Esophagus muscularis mucosa (tissue), 4 donors: ENCODE results near the gene ITPR3. TPM values are rescaled to one million over a fixed set of nuclear protein-coding genes. Genes with fewer than 3 reads are reported as not detected.

Source experiments
- DNase-seq: peaks from one replicate; pipeline ENCODE4 v3.0.0-alpha.2; 2017; ENCODE audit errors: extremely low spot score
- H3K27ac ChIP-seq, 4 donors: fragments of 200-600 bp; sonication (generic); replicated peaks in 1 of 4; 1 replicate in 3 of 4; 2 replicates in 1 of 4; pipeline ENCODE4 v1.5.1; 2016 to 2019; ENCODE audit warnings: mild to moderate bottlenecking in 1 of 4
- H3K27me3 ChIP-seq, 4 donors: fragments of 200-600 bp; sonication (generic); one replicate each; pipeline versions ENCODE4 v1.5.1 to v1.6.0; 2016 to 2019
- H3K36me3 ChIP-seq, 4 donors: fragments of 200-600 bp; sonication (generic); one replicate each; pipeline ENCODE4 v1.5.1; 2016 to 2019
- H3K4me1 ChIP-seq, 4 donors: fragments of 200-600 bp; sonication (generic); one replicate each; pipeline ENCODE4 v1.5.1; 2016 to 2019
- H3K4me3 ChIP-seq, 4 donors: fragments of 200-600 bp; sonication (generic); 1 replicate in 2 of 4; 2 replicates in 2 of 4; pipeline ENCODE4 v1.5.1; 2016 to 2019; ENCODE audit warnings: mild to moderate bottlenecking in 4 of 4, moderate library complexity in 1 of 4
- H3K9me3 ChIP-seq, 4 donors: fragments of 200-600 bp; sonication (generic); 1 replicate in 3 of 4; 2 replicates in 1 of 4; pipeline ENCODE4 v1.5.1; 2016 to 2019
- EP300 ChIP-seq: sonication (generic); formaldehyde crosslinking; IDR thresholded peaks from one replicate; pipeline ENCODE4 v1.6.1; 2017; ENCODE audit warnings: antibody characterized with exemption
- POLR2A ChIP-seq: fragments of 450-650 bp; IDR thresholded peaks from one replicate; pipeline ENCODE4 v1.6.1; 2017; ENCODE audit warnings: antibody characterized with exemption, moderate library complexity, mild to moderate bottlenecking, low read depth
- POLR2AphosphoS5 ChIP-seq, 2 donors: sonication (generic); formaldehyde crosslinking; IDR thresholded peaks; one replicate each; pipeline ENCODE4 v1.6.1; 2017; ENCODE audit warnings: antibody characterized with exemption in 2 of 2
- WGBS: methylation state at CpG from one replicate; pipeline ENCODE4 v1.1.5; 2018; 5-methylcytosine and 5-hydroxymethylcytosine counted together
- intact Hi-C: fragments of 100-400 bp; cut with DNase I; formaldehyde crosslinking; loops from one replicate; pipeline ENCODE4 v1.15.1; 2023
- total RNA-seq, 4 donors: library from RNA; depleted of rRNA; stranded (reverse); fragments of >200 nt; gene quantifications; one replicate each; pipeline versions ENCODE4 v1.1.0 to v1.2.1, GENCODE V29; 2016
- TF ChIP-seq, protein P1 (sequence below), 3 experiments: fragments of 200-600 bp in 2 of 3; fragments of 450-650 bp in 1 of 3; sonication (generic) in 2 of 3; IDR thresholded peaks; one replicate each; pipeline ENCODE4 v1.5.1; 2017 to 2019; ENCODE audit warnings: antibody characterized with exemption in 3 of 3, mild to moderate bottlenecking in 2 of 3, moderate library complexity in 1 of 3

ITPR3 gene
- total RNA-seq, 4 donors from 2014 or later, result 12.1 to 24.9 (median 20.5) TPM

DNA sequence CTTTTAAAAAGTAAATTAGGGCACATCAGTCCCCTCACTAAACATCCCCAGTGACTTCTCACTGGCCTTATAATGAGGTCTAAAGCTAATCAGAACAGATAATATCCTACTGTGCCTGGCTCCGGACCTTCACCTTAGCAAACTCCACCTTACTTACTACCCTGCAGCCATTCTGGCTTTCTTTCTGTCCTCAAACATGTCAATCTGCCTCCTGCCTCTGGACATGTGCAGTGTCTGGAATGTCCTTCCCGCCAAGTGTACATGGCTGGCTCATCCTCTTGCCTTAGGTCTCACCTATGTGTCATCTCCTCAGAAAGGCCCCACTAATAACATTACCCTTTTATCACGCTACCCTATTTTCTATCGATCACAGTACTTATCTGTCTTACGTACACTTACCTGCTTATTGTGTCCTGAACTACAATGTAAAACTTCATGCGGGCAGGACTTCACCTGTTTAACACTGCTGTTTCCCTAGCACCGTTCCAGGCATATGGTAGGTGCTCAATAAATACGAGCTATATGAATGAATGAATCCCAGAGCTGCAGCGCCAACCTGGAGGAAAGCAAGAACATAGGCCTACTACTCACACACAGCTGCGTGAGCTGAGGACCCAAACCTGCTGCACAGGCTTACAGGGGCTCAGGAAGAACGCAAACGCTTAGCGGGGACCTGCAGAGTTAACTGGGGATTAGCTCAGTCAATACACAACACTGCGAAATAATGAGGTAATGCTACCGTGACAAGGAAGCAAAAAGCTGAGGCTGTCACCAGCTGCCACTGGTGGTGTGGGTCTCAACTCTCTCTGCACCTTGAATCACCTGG lies 89.4 kb downstream of the ITPR3 start:
- intact Hi-C loops, result no loop called here
- peaks cover 0 to 28% (median 8%) of the 10 kb centered on the region in 4 donors for H3K36me3 ChIP-seq
- WGBS, result 83% methylated on average over 15 of the region's 15 CpGs
- no peaks in the 10 kb centered on the region for H3K27me3 ChIP-seq
- H3K4me1 ChIP-seq, result peaks cover 18 to 23% (median 20%) of the 10 kb centered on the region in 4 donors
- TF ChIP-seq POLR2A (no peak), EP300 (no peak), POLR2AphosphoS5 (IDR thresholded peaks at IDR 0.05) (no peak)
- TF ChIP-seq, protein P1, sequence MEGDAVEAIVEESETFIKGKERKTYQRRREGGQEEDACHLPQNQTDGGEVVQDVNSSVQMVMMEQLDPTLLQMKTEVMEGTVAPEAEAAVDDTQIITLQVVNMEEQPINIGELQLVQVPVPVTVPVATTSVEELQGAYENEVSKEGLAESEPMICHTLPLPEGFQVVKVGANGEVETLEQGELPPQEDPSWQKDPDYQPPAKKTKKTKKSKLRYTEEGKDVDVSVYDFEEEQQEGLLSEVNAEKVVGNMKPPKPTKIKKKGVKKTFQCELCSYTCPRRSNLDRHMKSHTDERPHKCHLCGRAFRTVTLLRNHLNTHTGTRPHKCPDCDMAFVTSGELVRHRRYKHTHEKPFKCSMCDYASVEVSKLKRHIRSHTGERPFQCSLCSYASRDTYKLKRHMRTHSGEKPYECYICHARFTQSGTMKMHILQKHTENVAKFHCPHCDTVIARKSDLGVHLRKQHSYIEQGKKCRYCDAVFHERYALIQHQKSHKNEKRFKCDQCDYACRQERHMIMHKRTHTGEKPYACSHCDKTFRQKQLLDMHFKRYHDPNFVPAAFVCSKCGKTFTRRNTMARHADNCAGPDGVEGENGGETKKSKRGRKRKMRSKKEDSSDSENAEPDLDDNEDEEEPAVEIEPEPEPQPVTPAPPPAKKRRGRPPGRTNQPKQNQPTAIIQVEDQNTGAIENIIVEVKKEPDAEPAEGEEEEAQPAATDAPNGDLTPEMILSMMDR (IDR thresholded peaks at IDR 0.05), result no peak
- no peak for DNase-seq
- H3K4me3 ChIP-seq, result peak overlapping the region; percentile 73 to 92 (median 84)
- peak overlapping the region in 3 of 4 donors; percentile 91 to 95 (median 94) for H3K27ac ChIP-seq
- no peaks in the 10 kb centered on the region for H3K9me3 ChIP-seq

DNA sequence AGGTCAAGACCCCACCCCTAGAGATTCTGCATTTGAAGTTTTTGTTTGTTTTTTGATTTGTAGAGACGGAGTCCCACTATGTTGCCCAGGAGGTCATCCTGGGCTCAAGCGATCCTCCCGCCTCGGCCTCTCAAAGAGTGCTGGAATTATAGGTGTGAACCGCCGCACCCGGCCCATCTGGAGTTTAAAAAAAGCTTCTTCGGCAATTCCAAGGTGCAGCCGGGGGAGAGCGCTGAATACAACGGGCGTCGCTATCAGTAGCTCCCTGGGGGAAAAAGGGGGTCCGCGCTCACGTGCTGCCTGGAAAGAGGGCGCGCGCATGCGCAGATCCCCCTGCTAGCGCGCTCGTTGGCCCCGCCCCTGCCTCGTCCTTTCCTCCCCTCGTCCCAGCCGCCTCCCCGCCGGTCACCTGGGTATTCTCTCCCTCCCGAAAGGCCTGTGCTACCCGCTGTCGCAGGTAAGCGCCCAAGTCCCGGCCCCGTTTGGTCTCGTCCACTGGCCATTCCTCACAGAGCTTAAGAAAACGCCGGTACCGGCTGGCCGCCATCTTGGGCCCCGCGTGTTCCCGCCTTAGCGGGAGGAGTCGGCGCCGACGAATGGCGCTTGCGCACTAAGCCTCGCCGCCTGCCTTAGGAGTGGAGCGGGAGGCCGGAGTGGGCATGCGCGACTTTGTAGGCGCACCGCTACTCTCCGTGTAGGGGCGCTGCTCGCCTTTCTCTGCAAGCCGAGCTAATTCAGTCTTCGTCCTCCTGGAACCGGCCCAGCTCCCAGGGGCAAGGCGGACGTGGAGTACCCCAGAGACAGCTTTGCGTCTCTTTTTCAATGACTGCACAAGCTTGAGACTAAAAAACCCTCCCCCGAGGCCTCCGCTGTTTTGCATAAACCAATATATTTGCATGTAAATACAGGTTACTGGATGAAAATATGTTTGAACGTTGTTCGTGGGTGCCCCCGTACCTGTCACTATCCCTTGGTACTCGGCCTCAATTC lies 90.3 kb downstream of the ITPR3 start, which contains the start of gene UQCC2:
TSS of gene UQCC2 (minus strand) at position 561 of the 990 bp plus-strand sequence. CDS start at position 547, 14 bp downstream.
- TF ChIP-seq, protein P1 (IDR thresholded peaks at IDR 0.05), result peak; percentile 60 to 73 (median 68)
- no peak for TF ChIP-seq EP300
- TF ChIP-seq POLR2A, result peak; percentile 57
- peak; percentile 88 to 94 for TF ChIP-seq POLR2AphosphoS5 (IDR thresholded peaks at IDR 0.05)
- Histone ChIP-seq H3K4me1 (peaks cover 18 to 23% (median 20%) of the 10 kb centered on the region in 4 donors), H3K9me3 (no peaks in the 10 kb centered on the region), H3K36me3 (peaks cover 0 to 28% (median 8%) of the 10 kb centered on the region in 4 donors), H3K4me3 (peak within 1 kb of the TSS; percentile 73 to 92 (median 84)), H3K27ac (peak within 1 kb of the TSS; percentile 91 to 96 (median 94)), H3K27me3 (no peaks in the 10 kb centered on the region)
- intact Hi-C loops, result no loop called here
- under 1% methylated on average over 30 of the region's 73 CpGs for WGBS
- DNase-seq, result peak; percentile 98

- intact Hi-C loops, result no loop called here
- H3K4me3 ChIP-seq, result no peak overlapping the region
These were observed 91.8 kb downstream of the ITPR3 start for GRCh38 chr6:33712914-33713313.

GRCh38 chr6:33713786-33714185 lies 92.7 kb downstream of the ITPR3 start:
- DNase-seq, result no peak
- H3K27ac ChIP-seq, result no peak overlapping the region
- H3K4me3 ChIP-seq, result no peak overlapping the region
- H3K4me1 ChIP-seq, result peaks cover 22 to 34% (median 30%) of the 10 kb centered on the region in 4 donors
- 81% methylated on average over 2 of the region's 2 CpGs for WGBS
- TF ChIP-seq, protein P1 (IDR thresholded peaks at IDR 0.05), result no peak
- TF ChIP-seq POLR2AphosphoS5 (IDR thresholded peaks at IDR 0.05) (no peak), EP300 (no peak), POLR2A (no peak)
- intact Hi-C loops, result no loop called here
- peaks cover 0 to 6% (median 1%) of the 10 kb centered on the region in 4 donors for H3K36me3 ChIP-seq
- no peaks in the 10 kb centered on the region for H3K27me3 ChIP-seq
- no peaks in the 10 kb centered on the region for H3K9me3 ChIP-seq

More at GRCh38 chr6:33712914-33713313, 91.8 kb downstream of the ITPR3 start:
- H3K36me3 ChIP-seq, result peaks cover 0 to 14% (median 6%) of the 10 kb centered on the region in 4 donors
- peaks cover 22 to 29% (median 25%) of the 10 kb centered on the region in 4 donors for H3K4me1 ChIP-seq
- H3K27ac ChIP-seq, result no peak overlapping the region
- DNase-seq, result no peak
- no peaks in the 10 kb centered on the region for H3K9me3 ChIP-seq
- 83% methylated on average over 3 of the region's 3 CpGs for WGBS
- TF ChIP-seq, protein P1 (IDR thresholded peaks at IDR 0.05), result no peak
- TF ChIP-seq POLR2A, result no peak
- no peak for TF ChIP-seq EP300
- no peak for TF ChIP-seq POLR2AphosphoS5 (IDR thresholded peaks at IDR 0.05)
- H3K27me3 ChIP-seq, result no peaks in the 10 kb centered on the region
